ENCODE data around the gene VSNL1.

Gene VSNL1

DNA sequence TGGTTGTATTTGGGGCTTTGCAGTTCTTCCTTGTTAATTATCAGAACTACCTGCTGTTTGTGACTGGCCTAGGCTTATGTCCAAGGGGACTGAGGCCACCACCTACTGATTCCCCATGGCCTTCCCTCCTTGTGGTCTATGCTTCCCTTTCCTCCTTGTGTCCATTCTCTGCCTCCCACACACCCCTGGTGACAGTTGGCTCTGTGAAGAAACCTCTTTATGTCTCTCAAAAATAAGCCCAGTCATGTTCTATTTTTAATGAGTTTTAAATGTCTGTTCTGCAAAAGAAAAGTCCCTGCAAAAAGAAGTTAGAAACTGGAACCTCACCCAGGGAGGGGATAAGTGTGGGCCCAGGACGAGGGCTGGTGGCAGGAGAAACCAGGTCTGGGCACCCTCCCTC lies 108.1 kb downstream of the VSNL1 start:
- no peak for DNase-seq

DNA sequence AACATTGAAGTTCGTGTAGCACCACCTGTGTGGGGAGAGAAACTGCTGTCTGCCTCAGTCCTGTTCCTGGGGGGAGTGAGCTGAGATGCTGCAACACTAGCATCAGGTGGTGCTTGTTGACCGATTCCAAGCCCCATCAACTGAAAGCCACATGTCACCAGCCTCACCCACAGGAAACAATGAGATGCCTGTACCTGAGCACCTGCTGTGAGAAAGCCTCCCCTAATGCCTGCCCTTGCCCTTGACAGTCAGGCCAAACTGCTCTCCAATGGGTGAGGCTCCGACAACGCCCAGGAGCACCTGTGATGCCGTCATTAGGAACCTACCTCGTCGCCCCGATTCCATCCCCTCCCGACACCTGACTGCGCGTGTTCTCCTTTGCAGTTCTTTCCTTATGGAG lies 108.5 kb downstream of the VSNL1 start:
- no peak for DNase-seq

DNA sequence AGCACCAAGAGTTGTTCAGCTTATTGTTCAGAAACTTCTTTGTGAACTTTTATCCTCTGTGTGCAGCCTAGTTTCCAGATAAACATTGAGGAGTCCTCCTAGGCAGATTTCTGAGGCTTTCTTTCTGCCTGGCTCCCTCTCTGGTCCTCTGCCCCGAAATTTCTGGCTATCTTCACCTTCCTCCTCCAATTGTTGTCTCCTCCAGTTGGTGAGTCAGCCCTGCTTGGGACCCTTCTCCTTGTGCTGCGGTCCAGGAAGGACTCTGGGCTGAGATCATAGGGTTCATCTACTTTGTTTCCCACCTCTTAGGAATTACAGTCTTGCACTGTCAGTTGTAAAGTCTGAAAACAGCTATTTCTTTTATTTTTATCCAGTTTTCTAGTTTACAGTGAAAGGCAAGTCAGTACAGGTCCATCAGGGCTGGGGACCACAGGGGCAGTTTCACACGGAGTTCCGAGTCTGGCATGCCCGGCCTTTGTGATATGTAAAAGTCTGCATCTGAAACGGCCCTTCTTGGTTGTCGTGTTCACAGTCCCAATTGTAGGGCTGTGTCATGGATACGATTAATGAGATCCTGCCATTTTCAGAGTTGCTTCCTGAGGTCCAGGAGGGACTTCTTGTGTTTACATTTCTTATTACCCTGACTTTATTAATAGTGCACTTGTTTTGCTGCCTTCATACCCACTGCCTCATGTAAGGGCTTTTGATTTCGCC lies 112.3 kb downstream of the VSNL1 start:
- DNase-seq, result no peak

DNA sequence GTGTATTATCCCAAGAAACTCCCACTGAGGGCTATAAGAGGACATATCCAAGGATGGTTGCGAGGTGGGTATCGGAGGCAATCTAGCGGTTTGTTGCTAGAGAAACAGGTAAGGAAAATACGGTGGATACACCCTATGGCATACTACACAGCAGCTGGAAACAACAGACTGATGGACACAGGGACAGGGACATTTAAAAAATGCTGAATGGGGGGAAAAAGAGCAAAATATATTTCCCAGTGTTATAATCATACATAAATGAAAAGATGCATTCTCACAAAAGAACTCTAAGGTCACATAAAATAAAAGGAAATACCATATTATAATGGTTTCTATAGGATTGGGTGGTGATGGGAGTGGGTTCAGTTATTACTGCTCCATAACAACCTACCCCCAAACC lies 117.3 kb downstream of the VSNL1 start:
- no peak for DNase-seq

DNA sequence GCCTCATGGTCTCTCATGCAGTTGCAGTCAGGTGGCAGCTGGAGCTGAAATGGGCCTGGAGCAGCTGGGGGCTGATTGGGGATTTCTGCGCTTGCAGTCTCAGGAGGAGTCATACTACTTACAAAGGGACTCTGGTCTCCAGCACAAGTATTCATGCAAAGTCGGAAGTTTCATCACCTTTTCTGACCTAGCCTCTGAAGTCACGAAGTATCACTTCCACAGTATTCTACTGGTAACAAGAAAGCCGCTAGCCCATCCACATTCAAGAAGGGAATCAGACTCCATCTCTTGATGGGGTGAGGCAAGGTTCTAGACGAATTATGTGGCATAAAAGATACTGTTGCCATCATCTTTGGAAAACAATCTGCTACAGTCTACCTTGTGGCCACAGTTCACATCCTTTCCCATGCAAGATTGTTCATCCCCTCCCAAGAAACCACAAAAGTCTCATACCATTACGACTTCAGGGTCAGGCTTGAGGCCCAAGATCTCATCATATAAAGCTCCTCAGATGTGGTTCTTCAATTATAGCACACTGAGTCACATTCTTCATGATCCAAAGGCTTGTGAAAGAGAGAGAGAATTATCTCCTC lies 117.9 kb downstream of the VSNL1 start:
- no peak for DNase-seq

DNA sequence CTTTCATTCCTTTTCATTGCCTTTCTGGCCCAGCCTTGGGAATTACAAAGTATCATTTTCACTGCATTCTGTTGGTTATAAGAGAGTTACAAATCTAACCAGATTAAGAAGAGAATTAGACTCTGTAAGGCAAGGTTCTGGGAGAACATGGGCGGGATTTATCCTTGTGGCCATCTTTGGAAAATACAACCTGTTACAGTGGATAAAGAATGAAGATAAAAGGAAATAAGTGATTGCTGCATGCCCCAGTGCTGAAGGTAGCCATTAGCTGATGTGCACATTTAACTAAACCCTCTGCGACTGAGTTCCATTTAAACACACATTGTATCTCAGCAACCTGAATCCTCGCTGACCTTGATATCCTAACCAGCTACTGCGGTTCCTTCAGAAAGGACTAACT lies 119.7 kb downstream of the VSNL1 start:
- DNase-seq, result no peak

DNA sequence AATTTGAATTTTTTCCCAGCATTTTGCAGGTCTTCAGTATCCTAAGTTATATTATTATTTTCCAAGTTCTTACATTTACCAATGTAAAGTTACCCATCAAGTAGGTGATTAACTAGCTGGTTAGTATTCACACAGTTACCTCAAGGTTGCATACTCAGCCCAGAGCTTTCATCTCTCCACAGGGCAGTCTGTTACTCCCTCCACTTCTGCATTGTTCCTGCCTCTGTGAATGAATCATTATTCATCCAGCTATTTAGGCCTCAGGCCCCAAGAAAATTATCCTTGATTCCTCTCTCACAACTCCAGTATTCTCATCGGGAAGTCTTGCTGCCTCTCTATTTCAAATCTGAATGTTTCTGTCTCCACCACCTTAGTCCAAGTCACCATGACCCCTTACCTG lies 121.0 kb downstream of the VSNL1 start:
- DNase-seq, result no peak

DNA sequence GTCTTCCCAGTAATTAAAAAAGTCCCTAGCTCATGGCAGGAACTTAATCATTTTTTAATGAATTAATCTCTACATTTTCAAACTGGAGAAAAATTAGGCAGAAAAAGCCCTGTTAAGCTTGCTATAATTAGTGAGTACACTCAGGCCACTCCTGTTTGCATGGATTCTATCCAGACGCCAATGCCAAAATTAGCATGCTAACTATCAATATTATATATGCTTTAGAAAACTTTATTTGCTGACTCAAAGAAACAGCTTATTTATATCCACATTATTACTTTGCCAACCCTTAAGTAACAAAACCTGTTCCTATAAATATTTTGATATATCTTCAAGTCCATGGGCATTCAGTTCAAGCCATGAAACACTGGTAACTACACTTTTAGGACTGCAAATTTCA lies 122.2 kb downstream of the VSNL1 start:
- DNase-seq, result no peak

DNA sequence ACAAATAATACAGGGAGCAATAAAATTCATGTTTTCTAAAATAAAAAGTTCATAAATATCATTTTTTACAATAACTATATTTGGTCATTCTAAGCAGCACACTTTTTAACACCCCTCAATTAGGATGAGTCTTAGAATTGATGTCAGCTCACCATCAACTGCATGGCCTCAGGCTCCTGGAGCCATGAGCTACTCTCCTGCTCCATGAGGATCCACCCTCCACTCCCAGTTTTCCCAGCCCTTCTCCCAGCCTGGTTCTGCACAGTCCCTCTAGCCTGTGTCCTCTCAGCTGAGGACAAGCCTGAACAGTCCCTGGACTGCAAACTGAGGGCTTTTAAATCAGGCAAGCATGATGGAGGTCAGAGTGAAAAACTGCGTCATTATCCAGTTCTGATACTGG lies 124.0 kb downstream of the VSNL1 start:
- no peak for DNase-seq

DNA sequence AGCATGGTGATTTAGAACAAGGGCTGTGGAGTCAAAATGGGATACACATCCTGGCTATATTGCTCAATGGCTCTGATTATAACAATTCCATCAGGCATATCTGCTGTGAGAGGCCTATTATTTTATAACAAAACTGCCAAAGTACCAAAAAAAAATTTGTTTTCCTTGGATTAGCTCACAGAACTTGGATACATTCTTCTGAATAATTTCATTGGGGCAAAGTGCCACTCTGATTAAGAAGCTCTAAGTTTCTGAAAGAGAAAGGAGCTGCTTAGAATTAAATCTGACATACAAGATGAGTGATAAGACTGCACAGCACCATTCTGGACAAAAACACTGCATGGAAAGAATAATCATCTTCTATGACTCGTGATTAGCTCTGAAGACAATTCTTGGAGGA lies 127.4 kb downstream of the VSNL1 start:
- DNase-seq, result no peak

DNA sequence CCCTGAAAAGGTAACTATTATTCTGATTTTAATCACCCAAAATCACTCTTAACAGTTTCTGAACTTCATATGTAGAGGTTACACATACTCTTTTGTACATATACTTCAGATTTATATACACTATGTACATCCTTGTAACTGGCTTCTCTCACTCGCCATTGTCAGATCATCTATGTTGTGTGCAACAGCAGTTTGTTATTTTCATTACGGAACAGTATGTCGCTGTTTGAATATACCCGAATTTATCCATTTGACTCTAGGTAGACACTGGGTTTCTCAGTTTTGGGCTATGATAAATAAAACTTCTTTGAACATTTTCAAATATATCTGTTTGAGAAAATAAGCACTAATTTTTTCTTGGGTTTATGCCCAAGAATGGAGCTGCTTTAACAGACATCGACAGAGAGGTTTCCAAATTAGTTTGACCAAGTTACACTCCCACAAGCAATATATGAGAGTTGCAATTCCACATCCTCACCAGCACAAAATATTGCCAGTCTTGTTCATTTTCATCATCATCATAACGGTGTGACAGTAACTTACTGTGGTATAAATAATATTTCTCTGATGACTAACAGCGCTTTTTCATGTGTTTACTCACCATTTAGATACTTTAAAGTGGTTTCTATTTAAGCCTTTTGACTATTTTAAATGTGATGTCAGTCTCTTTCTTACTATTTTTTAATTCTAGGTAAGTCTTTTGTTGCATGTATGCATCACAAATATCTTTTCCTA lies 132.3 kb downstream of the VSNL1 start:
- no peak for DNase-seq

DNA sequence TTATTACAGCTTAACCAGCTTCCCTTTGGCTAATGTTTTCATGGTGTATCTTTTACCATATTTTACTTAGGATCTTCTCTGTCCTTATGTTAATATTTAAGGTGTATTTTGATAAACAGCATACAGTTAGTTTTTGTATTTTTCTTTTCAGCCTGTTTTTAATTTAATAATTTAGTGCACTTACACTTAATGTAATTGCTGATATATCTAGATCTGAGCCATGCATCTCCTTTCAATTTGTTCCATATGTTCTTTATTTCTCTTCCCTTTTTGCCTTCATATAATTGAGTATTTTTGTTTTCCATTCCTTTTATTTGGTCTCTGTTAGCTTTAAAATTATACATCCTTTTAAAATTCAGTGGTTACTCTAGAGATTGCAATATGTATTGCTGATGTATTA lies 134.3 kb downstream of the VSNL1 start:
- DNase-seq, result no peak

DNA sequence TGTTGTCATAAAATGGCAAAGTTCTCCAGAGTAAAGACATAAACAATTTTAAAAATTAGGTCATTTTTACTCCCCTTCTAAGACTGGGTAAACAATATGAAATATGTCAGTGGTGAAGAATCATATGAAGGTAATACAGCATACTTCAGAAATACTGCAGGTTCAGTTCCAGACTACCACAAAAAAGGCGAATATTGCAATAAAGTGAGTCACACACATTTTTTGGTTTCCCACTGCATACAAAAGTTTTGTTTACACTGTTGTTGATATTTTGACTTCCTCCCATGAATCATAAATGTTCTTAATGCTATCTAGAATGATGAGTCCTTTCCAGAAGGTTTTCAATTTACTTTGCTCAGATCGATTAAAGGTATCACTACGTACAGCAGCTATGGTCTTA lies 139.6 kb downstream of the VSNL1 start:
- DNase-seq, result no peak

DNA sequence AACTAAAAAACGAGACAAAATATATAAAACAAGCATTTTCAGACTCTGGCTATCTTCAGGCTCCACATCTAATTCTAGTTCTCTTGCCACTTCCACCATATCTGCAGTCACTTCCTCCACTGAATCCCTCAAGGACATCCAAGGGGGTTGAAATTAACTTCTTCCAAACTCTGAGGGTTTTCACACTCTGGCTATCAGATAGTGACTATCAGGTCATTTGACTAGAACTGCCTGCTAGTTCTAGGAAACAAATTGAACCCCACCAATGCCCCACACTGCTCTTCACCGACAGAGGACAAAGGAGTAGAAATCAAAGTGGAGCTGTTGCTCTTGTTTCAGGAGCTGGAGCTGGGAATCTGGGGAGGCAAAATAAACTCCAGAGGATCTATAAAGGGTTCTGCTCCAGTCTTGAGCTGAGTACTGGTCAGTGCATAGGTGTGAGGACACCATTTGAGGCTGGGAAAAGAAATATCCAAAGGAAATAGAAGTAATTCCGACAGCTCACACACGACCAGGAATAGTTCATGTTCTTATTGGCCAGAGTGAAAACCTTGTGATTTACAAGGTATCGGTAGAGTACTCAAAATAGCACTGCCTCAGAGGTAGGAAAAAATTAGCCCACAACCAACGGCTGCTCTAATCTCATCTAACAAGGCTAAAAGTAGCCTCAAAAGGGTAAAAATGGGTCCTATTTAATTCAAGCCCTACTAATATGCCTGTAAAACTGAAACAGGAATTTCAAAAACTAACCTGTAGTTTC lies 141.8 kb downstream of the VSNL1 start:
- no peak for DNase-seq

DNA sequence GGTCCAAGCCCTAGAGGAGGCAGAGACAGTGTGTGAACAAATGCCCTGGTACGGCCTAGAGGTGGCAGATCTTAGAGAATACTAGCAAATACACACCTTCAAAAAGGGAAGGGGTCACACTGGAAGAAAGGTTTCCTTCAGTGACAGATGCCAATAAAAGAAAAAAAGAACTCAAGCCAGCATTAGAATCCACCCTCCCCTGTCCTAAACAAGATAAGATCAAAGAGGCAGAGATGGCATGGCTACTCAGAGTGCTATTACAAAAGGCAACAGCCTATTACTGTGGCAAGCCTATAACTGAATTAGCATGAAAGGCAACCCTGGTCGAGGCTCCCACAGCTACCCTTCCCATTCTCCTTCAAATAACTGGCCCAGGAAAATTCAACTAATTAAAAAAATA lies 143.5 kb downstream of the VSNL1 start:
- DNase-seq, result no peak

DNA sequence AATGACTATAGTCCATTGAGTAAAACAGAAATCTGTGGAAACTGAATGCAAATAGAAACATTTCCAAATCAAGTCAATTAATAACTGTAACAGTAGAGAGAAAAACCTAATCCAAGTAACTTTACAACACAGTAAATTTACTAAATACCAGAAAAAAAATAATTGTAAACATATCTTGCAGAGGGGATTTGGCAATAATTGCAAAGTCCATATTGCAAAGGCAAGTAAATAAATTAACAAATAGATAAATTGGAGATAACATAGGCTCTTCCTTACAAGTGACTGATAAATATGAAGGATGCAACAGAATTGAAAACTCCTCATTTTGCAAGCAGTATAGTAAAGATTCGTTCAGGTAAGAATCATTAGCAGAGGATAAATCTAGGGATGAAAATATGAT lies 148.1 kb downstream of the VSNL1 start:
- no peak for DNase-seq

DNA sequence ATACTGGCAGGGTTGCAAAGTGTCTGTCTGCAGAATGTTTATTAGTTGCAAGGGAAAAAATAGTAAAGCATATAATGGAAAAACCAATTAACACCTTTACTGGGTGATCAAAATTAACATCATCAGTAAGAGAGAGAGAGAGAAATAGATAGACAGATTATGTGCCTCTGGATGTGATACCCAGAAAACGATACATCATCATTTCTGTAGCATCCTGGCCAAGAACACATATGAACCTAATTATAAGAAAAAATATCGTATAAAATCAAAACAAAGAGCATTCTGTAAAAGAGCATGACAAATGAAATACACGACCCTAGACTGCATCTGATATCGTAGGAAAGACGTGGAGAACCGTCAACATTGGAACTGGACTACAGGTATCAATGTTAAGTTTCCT lies 148.5 kb downstream of the VSNL1 start:
- no peak for DNase-seq

DNA sequence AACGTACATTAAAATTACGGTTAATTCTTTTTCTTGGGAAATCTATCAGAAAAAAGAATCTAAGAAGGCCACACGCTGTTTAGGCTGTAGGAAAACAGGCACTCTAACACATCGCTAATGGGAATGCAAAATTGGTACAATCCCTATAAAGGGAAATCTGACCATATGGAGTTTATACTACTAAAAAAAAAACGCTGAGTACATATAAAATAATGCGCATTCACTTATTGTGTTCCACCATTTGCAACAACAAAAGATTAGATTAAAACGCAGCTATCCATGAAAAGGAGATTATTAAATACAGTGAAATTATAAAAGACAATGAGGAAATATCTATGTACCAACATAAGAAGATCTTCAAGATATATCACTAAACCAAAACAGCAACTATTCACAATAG lies 150.3 kb downstream of the VSNL1 start:
- no peak for DNase-seq

Data from GF-D8 (cell line).